ENCODE results near the gene PRTFDC1.
"Not testable (repeated sequence)": the region's sequence is repeated elsewhere in the genome, so short reads cannot be mapped to it uniquely, and the experiment has no call there.

PRTFDC1 gene

DNA sequence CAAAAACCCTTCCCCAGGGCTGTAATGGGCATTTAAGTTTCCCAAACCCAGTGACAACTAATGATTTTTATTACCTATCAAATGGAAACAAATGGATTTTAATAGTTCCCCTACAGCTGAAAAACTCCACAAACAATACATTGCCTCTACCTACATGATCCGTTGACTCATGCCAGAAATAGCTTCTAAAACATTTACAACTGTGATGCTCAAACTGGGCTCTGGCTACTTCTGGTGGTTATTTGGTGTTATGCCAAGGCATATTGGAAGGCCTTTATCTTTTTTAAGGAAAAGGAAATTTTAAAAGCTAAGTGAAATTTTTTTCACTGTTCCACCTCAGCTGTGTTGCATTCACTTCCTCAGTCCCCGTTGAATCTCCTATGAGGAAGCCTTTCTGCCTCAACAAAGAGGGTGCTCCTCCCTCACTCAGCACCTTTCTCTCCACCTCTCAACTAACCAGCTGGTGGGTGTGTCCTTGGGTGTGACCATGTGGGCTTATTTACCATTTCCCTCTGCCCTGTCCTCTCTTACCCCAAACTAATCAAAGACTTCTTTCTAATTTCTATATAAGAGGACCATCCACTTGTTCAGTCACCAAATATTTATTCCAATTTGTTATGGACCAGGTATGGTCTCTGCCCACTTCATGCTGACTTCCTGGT, 82.9 kb downstream of the PRTFDC1 start:
- DNase-seq: no peak

DNA sequence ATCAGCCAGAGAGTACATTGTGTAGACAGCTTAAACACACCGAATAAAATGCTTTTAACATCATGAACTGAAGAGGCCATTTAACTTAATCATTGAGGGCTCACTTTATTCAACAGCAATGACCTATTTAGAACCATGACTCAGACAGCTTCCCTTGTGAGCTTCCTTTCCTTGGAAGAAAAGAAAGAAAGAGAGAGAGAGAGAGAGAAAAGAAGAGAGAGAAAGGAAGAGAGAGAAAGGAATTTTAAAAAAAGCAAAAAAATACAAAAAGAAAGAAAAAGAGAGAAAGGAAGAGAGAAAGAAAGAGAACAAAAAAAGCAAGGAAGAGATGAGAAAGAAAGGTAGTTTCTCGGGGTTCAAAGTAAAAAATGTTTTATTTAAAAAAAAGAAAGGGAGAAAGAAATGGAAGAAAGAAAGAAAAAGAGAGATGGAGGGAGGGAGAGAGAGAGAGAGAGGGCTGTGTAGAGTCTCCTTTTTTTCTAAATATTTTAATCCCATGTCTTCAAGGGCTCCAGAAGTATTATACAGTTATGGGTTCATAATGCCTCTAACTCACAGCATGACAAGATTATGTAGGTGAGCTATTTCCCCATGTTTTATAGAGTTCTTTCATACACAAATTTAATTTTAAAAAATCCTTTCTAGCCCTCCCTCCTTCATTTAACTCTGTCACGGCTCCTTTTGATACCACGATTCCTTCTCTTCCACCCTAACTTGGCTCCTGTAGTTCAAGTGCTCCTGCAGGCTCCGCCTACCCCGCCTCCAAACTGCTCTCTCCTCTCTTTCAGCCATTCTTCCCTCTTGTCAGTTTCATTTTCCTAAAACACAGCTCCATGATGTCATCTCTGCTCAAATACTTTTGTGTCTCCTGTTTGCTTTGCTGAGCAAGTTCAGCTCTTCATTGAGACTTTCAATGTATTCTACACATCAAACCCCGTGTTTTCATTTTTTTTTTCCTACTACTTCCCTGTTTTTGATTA, 85.5 kb downstream of the PRTFDC1 start:
- DNase-seq: no peak

DNA sequence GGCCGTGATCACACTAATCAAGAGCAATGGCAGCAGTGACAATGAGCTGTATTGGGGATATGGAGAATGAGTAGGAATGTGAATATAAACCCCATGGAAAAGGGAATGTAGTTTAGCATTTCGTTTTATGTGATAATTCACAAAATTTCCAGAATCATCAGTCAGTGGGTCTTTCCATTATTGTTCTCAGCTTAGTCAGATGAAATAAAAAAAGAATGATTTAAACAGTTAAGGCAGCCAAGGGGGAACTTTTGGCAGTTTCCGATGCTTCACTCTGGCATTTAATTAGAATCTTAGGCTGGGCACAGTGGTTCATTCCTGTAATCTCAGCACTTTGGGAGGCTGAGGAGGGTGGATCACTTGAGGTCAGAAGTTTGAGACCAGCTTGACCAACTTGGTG, 86.6 kb downstream of the PRTFDC1 start:
- no peak for DNase-seq

DNA sequence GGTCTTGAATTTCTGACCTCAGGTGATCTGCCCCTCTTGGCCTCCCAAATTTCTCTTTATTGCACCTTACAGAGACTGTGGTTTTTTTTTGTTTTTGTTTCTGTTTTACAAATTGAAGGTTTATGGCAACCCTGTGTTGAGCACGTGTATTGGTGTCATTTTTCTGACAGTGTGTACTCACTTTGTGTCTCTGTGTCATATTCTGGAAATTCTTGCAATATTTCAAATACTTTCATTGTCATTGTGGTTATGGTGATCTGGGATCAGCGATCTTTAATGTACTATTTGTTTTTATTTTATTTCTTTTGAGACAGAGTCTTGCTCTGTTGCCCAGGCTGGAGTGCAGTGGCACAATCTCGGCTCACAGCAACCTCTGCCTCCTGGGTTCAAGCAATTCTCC, 89.8 kb downstream of the PRTFDC1 start:
- no peak for DNase-seq

DNA sequence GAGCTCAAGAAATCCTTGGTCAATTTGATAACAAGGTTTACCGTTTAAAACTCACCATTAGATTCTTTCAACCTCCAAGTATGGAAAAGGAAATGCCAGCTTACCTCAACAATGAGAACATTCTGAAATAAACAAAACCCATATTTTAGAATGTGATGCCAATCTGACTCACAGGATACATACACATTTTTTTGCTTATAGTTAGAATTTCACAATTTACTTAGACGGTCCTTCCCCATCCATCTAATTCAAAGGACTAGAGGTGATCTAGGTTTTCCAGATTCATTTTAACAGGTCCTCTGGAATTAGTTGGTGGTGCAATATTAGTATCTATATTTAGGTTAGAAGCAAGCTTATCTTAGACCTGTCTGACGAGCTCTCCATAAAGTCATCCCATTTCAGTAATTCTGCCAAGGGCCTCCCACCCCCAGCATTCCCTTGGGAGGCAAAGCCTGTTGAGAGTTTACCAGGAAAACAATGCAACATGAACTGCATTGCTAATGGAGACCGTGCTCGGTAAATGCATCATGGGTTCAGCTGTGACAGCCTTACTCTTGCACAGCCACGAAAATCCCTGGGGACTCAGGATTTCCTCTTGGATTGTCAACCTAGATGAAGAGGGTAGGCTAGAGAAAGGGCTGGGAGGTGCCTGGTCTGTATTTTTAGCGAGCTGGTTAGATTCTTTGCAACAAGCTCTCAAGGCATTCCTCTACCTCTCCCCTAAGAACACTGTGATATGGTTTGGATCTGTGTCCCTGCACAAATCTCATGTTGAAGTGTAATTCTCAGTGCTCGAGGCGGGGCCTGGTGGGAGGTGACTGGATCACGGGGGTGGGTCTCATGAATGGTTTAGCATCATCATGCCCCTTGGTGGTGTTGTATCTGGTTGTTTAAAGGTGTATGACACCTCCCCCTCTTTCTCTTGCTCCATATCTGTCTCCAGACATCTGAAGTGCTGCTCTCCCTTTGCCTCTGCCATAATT, 93.8 kb downstream of the PRTFDC1 start:
- no peak for DNase-seq

DNA sequence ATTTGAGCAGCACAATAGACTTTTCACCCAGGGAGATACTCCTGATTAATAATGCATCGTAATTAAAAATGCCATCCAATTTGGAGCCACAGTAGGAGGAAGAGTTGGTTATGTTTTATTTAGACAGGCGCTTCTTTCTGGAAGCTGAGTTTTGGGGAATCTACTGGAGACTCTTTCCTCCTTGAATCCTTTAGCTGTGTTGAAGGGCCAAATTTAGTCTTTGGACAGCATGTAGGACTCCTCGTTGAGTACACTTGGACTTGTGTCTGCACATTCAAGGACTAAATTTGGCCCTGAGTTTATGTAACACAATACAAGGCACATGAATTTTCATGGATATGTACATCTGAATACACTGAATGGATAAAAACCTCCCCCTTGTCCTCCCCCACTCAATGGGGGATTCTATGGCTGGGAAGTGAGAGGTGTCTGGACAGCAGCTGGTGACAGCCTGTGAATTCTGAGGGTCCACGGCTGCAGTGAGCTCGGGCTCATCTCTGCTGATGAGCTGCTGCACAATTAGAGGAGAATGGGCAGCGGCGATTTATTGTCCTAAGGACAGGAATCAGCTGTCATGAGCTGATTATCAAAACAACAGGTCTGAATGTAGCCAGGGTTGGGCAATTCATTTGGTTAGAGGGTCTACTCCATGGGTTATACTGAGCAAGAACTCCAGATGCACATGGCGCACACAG, 95.2 kb downstream of the PRTFDC1 start:
- no peak for DNase-seq

DNA sequence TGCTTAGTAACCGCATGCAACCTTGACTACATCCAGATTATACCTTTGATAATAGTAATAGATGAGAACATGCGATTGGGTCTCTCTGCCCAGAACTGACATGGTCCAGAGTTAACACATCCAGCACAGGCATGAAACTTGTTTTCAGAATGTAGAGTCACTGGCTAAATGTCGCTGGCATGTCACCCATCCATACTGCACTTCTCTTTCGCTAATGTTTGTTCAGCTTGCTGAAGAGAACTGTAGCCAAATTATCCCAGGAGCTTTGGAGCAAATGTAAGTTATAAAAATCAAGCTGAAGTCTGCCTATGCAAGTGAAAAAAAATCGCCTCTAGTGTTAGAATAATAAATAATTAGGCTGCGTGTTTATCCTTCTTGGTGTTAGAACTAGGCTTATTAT, 98.2 kb downstream of the PRTFDC1 start:
- DNase-seq: no peak

DNA sequence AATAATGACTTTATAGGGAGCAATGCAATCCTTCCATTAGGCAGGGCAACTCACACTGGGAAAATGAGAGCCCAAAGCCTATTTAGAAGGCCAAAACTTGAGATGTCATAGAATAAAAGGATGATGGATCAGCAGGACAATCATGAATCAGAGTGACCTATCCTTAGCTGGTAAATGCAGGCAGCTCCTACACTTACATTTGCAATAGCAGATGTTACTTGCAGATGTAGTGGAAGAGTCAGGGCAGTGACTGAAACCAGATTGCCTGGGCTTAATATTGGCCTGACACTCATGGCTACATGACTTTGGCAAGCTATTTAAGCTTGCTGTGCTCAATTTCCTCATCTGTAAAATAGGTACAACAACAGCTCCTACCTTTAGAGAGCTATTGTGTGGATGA, 98.7 kb downstream of the PRTFDC1 start:
- no peak for DNase-seq

DNA sequence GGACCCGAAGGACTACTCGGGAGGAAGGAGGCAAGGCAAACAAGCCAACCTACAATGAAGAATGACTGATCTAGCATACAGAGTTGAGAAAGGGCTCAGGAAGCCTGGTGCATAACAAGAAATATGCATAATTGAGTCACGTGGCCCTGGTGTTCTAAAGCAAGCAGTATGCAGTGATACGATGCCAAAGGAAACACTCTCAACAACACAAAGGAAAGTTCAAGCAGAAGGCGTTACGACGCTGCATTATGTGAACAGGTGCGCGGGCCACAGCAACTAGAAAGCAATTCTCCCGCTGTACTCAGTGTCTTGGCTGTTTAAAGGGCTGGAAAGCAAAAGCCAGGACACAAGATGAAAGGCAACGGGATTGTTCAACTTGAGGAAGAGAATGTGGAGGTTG, 100.8 kb downstream of the PRTFDC1 start:
- DNase-seq: no peak

DNA sequence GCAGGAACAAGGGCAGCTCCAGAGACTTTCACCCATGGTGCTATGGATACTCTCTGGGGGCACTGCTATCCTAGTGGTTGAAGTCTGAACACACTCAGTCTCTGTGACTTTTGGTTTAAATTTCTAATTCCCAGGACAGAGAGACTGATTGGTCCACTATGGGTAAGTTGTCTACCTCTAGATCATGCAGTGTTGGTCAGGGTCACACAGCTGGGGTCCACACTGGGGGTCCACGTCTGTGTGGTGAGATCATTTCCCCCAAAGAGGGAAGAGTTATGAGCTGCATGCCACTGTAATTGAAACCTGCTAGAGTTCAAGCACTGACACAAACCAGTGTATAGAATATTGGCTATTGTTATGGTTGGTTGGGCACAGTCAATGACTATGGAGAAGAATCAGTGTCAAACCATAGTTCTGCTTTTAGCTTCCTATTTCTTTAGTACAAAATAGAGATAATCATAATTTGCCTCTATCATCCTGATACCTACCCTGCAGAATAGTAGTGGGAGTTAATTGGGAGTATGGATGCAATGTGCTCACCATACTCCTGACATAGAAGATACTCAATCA, 101.6 kb downstream of the PRTFDC1 start:
- no peak for DNase-seq

DNA sequence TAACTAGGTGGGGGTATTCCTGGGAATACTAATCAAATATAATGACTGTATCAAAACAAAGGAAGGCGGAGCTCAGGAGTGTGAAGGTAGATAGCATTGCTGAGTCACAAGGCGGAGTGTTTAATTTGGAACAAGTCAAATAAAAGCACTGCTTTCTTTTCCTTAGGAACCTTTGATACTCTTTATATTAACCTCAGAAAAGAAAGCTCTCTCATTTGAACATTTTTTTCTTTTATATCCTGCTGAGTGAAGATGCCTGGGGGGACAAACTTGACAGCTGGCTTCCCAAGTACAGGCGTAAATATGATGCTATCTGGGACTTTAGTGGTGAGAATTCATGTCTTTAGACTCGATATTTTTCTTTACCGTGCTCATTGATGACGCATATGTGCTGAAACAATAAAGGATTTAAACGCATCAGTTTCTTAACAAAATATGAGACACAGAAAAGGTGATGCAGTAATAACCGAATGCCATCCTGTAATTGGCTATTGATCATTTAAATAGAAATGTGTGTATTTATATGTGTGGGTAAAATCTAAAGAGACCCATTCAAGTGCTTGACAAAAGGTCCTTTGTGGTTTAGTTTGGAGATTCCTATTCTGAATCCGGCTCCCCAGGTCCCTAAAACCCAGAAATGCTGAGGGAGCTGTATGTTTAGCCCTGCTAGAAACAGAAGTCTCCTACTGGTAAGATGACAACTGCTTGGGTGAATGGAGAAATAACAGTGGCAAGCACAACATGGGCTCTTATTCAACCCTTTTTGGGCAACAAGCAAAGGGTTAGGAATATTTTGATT, 102.7 kb downstream of the PRTFDC1 start:
- no peak for DNase-seq

DNA sequence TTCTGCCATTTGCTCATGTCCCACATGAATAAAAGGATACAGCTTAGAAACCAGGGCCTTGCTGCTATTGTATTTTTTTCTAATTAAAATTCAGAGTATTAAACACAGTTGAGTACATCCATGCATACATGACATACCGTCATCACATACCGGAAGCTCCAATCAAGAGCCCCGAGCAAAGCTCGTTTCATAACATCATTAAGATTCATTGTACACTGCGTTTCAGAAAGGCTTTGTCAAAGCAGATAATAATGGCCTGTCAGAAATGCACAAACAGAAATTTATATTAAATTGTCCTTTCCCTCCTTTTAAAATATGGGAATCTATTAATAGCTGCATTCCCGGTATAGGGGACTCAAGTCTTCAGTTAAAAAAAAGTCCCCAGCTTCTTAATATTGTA, 103.4 kb downstream of the PRTFDC1 start:
- DNase-seq: no peak

DNA sequence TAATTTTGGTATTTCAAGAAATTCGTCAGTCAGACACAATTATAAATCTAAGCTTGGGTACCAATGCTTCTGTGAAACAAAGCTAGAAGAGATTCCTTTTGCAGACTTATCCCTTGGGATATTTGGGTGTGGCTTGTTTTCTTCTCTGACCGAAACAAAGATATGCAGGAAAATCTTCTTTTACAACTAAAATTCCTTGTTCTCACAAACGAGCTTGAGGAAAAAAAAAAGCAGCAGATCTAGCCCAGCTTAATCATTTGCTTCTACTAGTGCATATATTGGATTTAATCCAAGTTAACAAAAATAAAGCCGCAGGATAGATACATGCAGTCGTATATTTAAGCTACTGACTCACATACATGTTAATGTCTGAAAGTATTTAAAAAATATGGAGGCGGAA, 104.2 kb downstream of the PRTFDC1 start:
- DNase-seq: no peak

DNA sequence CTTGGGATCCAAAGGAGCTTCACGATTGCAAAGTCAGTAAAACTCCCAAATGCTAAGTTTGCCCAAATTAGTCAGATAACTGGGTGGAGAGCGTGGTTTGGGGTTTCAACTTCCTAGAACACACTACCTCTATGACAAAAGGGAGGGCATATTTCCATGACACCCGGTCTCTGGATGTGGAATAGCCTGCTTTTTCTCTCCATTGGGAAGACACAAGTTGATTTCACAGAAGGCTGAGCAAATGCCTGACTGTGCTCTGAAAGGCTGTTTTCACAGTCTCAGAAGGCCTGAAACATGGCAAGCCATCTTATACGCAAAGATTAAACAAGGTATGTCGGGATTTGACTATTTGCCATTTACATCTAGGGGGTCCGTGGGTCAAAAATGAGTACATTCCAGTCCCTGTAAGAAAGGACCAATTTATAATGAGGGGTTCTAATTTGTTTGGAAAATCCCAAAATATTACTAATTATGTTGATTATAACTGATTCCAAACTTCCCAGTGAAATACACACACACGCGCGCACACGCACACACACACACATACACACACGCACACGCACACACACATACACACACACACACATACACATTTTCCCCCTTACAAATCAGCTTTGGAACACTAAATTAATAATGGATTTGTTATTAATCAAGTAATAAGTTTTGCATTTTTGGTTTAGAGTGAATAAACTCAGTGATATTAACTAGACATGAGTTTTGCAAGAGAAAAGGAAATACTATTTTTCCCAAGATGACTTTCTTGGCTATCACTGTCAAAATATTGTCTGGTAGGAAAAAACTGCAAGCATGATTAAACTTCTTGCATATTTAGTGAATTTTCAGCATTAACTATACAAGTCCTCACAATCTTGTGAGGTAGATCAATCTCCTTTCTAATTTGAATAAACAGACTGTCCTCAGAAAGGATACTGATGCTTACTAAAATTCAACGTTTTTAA, 105.0 kb downstream of the PRTFDC1 start:
- DNase-seq: no peak

DNA sequence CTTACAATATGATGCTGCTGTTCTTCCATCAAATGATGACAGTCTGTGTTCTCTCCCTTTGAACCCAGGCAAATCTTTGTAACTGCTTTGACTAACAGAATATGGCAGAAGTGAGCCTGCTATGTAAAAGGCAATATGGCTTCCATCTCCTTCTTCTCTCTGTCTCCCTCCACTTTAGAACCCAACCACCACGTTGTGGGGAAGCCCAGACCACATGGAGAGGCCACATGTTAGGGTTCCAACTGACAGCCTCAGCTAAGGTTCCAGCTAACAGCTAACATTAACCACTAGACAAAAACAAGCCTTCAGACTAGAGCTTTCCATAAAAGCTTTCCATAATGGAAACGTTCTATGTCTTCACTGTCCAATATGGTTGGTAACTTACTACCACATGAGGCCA, 107.7 kb downstream of the PRTFDC1 start:
- no peak for DNase-seq

DNA sequence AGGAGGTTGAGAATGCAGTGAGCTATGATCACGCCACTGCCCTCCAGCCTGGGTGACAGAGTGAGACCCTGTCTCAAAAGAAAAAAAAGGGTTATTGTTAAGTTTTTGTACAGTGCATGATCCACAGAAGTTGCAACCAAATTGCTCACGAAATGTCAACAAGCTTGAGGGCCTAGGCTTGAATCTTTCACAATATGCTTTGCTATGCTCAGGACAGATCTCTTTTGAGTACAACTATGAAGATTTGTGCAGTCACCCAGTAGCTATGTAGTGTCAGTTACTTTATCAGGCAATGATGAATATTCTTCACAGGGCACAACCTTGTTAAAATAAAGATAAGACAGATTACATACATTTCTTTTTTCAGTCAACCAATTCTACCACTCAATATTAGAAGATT, 109.2 kb downstream of the PRTFDC1 start:
- no peak for DNase-seq

DNA sequence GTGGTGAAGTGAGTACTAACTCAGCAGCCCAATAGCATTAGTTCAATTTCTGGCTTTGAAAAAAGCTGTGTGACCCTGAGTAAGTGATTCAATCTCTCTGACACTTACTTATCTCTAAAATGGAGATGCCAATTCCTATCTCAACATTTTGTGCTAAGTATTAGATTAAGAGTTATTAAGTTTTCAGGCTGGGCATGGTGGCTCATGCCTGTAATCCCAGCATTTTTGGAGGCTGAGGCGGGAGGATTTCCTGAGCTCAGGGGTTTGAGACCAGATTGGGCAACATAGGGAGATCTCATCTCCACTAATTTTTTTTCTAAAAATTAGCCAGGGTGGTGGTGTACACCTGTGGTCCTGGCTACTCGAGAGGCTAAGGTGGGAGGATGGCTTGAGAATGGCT, 109.5 kb downstream of the PRTFDC1 start:
- no peak for DNase-seq

DNA sequence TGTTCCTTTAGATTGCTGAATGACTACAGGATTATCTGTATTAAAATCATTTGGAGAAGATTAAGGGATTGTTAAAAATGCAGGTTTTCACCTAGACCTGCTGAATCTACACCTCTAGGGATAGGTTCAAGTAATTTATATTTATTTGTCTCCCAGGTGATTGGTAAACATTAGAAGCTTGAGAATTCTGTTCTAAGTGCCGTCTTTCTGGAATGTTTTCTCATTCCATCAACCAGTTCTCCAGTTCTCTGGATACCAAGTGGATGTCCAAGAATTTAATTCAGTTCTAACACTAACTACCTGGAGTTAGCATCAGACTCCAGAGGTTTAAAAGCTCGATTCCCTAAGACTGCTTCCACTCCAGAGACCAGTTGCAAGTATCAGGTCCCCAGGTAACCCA, 110.9 kb downstream of the PRTFDC1 start:
- DNase-seq: no peak

DNA sequence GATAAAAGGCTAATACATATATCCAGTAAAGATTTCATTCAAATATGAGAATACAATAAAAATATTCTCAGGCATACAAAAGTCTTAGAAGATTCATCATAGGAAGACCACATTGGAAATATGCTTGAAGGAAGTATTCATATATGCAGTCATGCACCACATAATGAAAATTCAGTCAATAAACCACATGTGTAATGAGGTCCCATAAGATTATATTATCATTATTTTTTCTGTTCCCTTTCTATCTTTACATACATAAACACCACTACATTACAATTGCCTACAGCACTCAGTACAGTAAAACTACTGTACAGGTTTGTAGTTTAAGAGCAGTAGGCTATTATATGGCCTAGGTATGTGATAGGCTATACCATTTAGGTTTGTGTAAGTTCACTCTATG, 111.6 kb downstream of the PRTFDC1 start:
- no peak for DNase-seq

DNA sequence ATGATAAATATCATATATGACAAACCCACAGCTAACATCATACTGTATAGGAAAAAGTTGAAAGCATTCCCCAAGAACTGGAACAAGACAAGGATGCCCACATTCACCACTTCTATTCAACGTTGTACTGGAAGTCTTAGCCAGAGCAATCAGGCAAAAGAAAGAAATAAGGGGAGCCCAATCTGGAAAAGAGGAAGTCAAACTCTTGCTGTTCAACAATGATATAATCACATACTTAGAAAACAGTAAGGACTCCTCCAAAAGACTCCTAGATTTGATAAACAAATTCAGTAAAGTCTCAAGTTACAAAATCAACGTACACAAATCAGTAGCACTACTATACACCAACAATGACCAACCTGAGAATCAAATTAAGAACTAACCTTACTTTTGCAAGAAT, 114.6 kb downstream of the PRTFDC1 start:
- DNase-seq: not testable (repeated sequence)
